ENCODE data around the gene SLC9A4.

DNA sequence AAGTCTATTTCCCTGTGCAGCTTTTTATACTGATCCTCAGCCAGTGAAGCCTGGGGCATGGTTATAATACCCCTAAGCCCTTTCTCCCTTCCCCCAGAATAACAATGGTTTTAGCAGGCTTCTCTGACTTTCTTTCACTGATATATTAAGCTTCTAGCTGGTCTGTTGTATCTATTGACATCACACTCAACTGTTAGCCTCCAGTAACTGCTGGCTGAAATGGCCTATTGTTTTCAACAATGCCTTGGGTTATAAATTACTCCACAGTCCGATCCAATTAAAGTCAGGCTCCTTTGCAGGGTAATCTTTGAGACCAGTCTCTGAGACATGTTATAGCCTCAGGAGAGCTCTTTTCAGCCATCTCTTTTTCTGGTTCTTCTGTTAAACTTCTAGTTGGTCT, 2.9 kb upstream of the SLC9A4 start:
- TF ChIP-seq, protein P1, sequence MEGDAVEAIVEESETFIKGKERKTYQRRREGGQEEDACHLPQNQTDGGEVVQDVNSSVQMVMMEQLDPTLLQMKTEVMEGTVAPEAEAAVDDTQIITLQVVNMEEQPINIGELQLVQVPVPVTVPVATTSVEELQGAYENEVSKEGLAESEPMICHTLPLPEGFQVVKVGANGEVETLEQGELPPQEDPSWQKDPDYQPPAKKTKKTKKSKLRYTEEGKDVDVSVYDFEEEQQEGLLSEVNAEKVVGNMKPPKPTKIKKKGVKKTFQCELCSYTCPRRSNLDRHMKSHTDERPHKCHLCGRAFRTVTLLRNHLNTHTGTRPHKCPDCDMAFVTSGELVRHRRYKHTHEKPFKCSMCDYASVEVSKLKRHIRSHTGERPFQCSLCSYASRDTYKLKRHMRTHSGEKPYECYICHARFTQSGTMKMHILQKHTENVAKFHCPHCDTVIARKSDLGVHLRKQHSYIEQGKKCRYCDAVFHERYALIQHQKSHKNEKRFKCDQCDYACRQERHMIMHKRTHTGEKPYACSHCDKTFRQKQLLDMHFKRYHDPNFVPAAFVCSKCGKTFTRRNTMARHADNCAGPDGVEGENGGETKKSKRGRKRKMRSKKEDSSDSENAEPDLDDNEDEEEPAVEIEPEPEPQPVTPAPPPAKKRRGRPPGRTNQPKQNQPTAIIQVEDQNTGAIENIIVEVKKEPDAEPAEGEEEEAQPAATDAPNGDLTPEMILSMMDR (IDR thresholded peaks at IDR 0.05) = no peak
- no peak for TF ChIP-seq POLR2A (IDR thresholded peaks at IDR 0.05)
